ENCODE measurements around the gene TCL1B.

DNA sequence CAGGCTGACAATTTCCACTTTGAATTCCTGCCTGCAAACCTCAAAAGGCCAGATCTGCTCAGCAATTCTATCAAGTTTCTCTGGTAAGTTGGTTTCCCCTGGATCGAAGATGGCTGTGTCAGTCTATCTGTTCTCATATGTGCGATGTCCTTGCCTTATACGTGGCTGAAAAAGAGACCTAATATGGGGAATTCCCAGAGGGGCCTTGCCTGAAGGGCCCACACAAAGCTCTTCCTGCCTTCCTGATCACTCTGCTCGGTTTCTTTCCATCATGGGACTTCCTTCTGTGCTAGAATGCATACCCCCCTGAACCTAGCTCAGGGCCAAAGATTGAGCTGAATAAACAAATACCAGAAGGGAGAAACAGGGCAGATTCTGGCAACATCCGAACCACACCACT is 13.2 kb downstream of the TCL1B start:
- TF ChIP-seq, protein P1, sequence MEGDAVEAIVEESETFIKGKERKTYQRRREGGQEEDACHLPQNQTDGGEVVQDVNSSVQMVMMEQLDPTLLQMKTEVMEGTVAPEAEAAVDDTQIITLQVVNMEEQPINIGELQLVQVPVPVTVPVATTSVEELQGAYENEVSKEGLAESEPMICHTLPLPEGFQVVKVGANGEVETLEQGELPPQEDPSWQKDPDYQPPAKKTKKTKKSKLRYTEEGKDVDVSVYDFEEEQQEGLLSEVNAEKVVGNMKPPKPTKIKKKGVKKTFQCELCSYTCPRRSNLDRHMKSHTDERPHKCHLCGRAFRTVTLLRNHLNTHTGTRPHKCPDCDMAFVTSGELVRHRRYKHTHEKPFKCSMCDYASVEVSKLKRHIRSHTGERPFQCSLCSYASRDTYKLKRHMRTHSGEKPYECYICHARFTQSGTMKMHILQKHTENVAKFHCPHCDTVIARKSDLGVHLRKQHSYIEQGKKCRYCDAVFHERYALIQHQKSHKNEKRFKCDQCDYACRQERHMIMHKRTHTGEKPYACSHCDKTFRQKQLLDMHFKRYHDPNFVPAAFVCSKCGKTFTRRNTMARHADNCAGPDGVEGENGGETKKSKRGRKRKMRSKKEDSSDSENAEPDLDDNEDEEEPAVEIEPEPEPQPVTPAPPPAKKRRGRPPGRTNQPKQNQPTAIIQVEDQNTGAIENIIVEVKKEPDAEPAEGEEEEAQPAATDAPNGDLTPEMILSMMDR (IDR thresholded peaks at IDR 0.05; ENCODE audit: low read depth, low read length), result no peak
- TF ChIP-seq, protein P2, sequence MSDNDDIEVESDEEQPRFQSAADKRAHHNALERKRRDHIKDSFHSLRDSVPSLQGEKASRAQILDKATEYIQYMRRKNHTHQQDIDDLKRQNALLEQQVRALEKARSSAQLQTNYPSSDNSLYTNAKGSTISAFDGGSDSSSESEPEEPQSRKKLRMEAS (IDR thresholded peaks at IDR 0.05; ENCODE audit: low read depth, low read length), result no peak
- TF ChIP-seq POLR2A (IDR thresholded peaks at IDR 0.05; ENCODE audit: extremely low read depth, insufficient read length) (no peak), MYC (IDR thresholded peaks at IDR 0.05; ENCODE audit: low read depth, low read length) (no peak)
